ENCODE results near the gene TSEN15. TPM values are rescaled to one million over a fixed set of nuclear protein-coding genes. Genes with fewer than 3 reads are reported as not detected.

The TSEN15 gene
- total and polyA plus RNA-seq, 9 of the 15 experiments (the other 6 are each of a cell fraction or from before 2014, with no cell fraction given), result 25.6 to 121 (median 91.3) TPM

DNA sequence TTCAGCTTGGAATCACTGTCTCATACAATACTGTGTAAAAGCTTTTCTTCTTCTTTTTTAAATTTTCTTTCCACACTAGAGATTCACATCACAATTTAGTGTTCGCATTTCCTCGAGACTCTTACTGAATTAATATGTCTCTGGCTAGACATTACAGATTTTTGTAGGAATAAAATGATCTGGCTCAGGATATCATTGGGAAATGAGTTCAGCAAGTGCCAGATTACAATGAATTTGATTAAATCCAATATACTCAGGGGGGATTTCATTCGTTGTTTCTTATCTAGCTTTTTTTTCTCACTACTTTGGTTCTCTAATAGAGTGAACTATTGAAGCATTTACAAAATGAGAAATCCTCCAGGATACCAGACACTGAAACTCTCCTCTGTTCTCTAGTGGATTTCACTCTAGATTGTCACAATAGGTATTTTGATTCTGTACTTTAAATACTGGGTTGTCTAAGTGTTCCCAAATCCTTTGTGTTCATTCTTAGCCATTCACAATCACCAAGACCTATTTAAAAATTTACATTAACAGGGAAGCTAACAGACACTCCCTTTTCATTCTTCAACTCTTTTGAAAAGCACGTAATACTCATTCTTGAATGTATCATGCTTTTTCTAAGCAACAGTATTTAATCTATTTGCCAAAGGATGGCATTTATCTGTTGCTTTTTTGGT, 2.8 kb upstream of the TSEN15 start:
- no peak for FAIRE-seq
- no peak overlapping the region for H3K4me3 ChIP-seq
- H3K9me1 ChIP-seq (ENCODE audit: control insufficient read depth, insufficient read depth, low read length), result no peaks in the 10 kb centered on the region
- H2AFZ ChIP-seq (ENCODE audit: low read depth, low read length), result no peak overlapping the region
- no peak for DNase-seq (ENCODE audit: extremely low read depth in 1 of 4, low spot score in 3 of 4)
- in situ Hi-C loops (cut with MboI), result no loop called here
- peaks cover 5% of the 10 kb centered on the region; the same call in 2 of the 3 replicates for H3K36me3 ChIP-seq (ENCODE audit: control insufficient read depth, insufficient read depth, low read length)
- peaks cover 29% of the 10 kb centered on the region for H3K79me2 ChIP-seq (ENCODE audit: control insufficient read depth, insufficient read depth, low read length)
- intact Hi-C loops (cut with micrococcal nuclease), result no loop called here
- no TSS peak for BruUV-seq (replicated peaks)
- no peaks in the 10 kb centered on the region for H3K9me3 ChIP-seq (replicated peaks; ENCODE audit: control insufficient read depth, insufficient read depth, low read depth, low read length)
- H3K27ac ChIP-seq (ENCODE audit: extremely low read depth, low read depth, low read length), result no peak overlapping the region
- no peaks in the 10 kb centered on the region for H4K20me1 ChIP-seq (replicated peaks; ENCODE audit: control insufficient read depth, insufficient read depth, low read length)
- WGBS (ENCODE audit: insufficient coverage, low coverage, missing lambda C conversion rate), result 75% methylated on average over 4 of the region's 4 CpGs
- POLR2A ChIA-PET, result no interaction called here
- H3K4me1 ChIP-seq (replicated peaks in 1 of 2; ENCODE audit: control insufficient read depth in 2 of 2, insufficient read depth in 2 of 2, low read length in 2 of 2), result peaks cover 0 to 21% of the 10 kb centered on the region in 2 experiments; a peak in 4 of 5 replicates
- TF ChIP-seq, protein P1, sequence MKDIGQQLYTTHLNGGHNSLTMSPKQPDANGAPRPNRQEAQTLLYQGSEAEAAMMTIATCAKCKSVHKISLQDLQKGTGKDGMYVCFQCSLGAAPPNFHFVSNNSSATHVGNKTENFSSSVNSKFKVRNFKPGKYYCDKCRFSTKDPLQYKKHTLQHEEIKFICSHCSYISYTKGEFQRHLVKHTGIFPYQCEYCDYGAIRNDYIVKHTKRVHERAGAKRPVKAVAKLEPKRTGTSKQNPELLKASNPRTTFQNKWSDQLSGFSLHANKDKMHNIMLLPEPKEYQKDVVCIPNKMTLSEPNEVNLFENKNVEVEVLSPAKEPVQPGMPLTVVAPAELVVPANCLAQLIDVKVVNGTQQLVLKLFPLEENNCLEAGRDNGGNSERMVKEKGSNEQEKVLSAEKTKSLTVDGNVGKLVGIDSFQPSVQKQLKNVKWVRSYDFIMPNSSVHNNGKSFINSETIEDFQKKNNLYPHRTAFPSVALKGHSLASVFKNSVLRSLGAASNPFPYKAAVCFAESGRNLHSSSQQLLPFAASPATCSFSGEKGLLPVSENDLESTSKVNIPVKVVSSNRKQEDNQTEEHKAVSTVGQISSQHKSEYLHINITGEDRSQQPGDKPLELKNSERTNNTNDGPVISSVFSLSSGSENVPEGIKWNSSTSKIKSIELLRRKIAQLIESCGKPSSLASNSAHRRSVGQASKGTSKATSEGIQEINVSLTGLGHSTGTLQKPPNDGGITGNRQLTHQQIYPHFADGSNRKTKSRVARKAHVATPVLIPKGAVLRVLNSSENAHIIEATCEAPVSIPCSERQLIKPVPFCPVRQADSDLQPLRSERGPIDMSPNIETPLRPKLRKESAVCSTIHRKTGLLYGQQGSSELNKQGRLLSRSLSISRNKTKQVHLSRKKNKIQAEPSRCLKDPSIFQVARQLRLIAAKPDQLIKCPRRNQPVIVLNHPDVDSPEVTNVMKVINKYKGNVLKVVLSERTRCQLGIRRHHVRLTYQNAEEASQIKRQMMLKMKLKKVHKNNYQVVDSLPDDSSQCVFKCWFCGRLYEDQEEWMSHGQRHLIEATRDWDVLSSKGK (CRISPR knock-in tag; IDR thresholded peaks at IDR 0.05), result no peak
- no peak for TF ChIP-seq SMAD4 (CRISPR knock-in tag; conservative IDR thresholded peaks at IDR 0.05)
- no peak for ATAC-seq
- CTCF ChIA-PET (ENCODE audit: low intra/inter-chr PET ratio), result interaction anchor here (0.7 kb wide), 1 partner anchor 35 kb away, joined by 3 read pairs; no protein-coding TSS in a partner anchor
- no peak overlapping the region for H3K9ac ChIP-seq (ENCODE audit: insufficient read depth in 1 of 2, low read depth in 2 of 2, low read length in 2 of 2)
- no peak overlapping the region for H3K4me2 ChIP-seq (ENCODE audit: insufficient read depth, low read length)
- no peaks in the 10 kb centered on the region for H3K27me3 ChIP-seq (ENCODE audit: control insufficient read depth in 2 of 2, insufficient read depth in 2 of 2, low read length in 2 of 2)

Measured in K562 (cell line).